ENCODE results near the gene AP1AR. TPM values are rescaled to one million over a fixed set of nuclear protein-coding genes. Genes with fewer than 3 reads are reported as not detected.

The AP1AR gene, protein sequence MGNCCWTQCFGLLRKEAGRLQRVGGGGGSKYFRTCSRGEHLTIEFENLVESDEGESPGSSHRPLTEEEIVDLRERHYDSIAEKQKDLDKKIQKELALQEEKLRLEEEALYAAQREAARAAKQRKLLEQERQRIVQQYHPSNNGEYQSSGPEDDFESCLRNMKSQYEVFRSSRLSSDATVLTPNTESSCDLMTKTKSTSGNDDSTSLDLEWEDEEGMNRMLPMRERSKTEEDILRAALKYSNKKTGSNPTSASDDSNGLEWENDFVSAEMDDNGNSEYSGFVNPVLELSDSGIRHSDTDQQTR
- total RNA-seq = 10 to 100 TPM in 2 of 6 donors, 1 to 10 TPM in 4; 5.5 to 11.4 (median 8.9) TPM
- 1 to 10 TPM; 4.5 to 7.3 TPM for polyA plus RNA-seq

DNA sequence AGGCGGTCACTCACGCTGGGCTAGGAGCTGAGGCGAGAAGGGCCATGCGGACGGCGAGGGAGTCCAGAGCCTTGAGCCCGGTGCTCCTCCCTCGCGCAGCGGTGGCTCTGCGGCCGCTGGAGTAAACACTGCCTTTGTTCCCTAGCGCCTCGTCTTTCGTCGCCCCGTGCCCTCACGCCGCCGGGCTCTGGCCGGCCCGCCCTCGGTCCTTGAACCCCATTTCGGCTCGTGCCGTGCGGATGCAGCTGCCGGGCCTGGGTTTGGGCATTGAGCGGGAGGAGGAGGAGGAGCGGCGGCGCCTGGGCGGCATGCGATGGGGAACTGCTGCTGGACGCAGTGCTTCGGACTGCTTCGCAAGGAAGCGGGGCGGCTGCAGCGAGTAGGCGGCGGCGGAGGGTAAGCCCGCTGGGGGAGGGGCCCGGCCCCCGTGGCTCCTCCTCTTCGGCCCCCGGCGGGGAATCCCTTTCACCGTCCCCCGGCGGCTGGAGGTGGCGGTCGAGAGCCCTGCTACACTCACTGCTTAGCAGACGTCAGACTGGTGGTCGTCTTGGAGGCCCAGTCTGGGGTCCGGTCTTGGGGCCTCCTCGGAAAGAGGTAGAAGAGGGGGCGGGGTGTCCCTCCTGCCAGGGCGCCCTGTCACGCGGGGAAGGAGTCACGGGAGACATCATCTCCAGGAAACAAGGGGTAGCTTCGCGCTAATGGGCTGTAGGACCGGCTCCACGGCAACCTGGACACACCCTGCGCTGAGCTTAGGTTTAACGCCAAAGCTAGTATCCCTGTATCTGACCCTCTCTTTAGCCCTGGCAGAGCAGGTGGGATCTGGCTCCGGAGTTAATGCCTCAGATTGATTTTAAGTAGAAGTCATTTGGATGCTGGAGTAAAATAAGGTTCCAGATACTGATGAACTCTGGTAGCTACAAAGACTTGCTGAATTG lies at the start of gene AP1AR:
AP1AR (plus strand) TSS at position 9 of the 935 bp plus-strand sequence; CDS start at position 314, 305 bp downstream.
- 0% methylated on average over 49 to 70 of the region's 70 CpGs for WGBS, 2 donors
- no peaks in the 10 kb centered on the region for H3K27me3 ChIP-seq
- intact Hi-C loops (cut with DNase I) = loop anchor here in 1 of 3 donors (10.0 kb wide), 1 partner anchor 127 kb away; no protein-coding TSS in a partner anchor
- ATAC-seq (peak; percentile 69 to 87 (median 76)), DNase-seq (peak; percentile 72 to 91 (median 81)), FAIRE-seq (no peak)
- peak within 1 kb of the TSS; percentile 92 to 97 (median 96) for H3K27ac ChIP-seq
- H3K4me1 ChIP-seq = peaks cover 0 to 16% (median 0%) of the 10 kb centered on the region in 3 donors
- H3K9me3 ChIP-seq = no peaks in the 10 kb centered on the region
- no peaks in the 10 kb centered on the region for H3K36me3 ChIP-seq
- TF ChIP-seq, protein P1, sequence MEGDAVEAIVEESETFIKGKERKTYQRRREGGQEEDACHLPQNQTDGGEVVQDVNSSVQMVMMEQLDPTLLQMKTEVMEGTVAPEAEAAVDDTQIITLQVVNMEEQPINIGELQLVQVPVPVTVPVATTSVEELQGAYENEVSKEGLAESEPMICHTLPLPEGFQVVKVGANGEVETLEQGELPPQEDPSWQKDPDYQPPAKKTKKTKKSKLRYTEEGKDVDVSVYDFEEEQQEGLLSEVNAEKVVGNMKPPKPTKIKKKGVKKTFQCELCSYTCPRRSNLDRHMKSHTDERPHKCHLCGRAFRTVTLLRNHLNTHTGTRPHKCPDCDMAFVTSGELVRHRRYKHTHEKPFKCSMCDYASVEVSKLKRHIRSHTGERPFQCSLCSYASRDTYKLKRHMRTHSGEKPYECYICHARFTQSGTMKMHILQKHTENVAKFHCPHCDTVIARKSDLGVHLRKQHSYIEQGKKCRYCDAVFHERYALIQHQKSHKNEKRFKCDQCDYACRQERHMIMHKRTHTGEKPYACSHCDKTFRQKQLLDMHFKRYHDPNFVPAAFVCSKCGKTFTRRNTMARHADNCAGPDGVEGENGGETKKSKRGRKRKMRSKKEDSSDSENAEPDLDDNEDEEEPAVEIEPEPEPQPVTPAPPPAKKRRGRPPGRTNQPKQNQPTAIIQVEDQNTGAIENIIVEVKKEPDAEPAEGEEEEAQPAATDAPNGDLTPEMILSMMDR (IDR thresholded peaks at IDR 0.05) = peak in 1 of 4 donors; percentile 7
- H3K4me3 ChIP-seq = peak within 1 kb of the TSS; percentile 89 to 97 (median 96)

DNA sequence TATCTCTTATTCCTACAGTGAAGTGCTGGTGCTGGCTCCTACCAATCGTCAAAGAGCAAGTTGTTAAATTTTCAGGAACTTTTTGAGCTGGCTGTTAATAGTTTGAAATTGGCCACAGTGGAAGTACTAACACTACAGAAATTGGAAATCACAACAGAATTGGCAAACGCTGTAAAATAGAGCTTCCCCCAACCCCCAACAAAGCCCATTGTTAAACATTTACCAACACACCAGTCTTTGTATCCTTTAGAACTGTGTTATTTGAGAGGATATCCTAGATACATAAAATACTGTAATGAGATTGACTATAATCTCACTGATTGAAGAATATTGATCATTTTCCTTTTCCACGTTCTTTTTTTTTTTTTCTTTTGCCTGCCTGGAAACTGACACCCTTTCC lies 49.0 kb upstream of the AP1AR start:
- no peaks in the 10 kb centered on the region for H3K9me3 ChIP-seq
- H3K4me3 ChIP-seq = no peak overlapping the region
- WGBS, 2 donors = 50 to 60% methylated on average over 3 of the region's 3 CpGs
- ATAC-seq (no peak), FAIRE-seq (no peak), DNase-seq (no peak)
- TF ChIP-seq, protein P1 (IDR thresholded peaks at IDR 0.05) = no peak
- no peaks in the 10 kb centered on the region for H3K36me3 ChIP-seq
- intact Hi-C loops (cut with DNase I) = no loop called here
- H3K27me3 ChIP-seq = no peaks in the 10 kb centered on the region
- no peak overlapping the region for H3K27ac ChIP-seq
- H3K4me1 ChIP-seq = no peaks in the 10 kb centered on the region

DNA sequence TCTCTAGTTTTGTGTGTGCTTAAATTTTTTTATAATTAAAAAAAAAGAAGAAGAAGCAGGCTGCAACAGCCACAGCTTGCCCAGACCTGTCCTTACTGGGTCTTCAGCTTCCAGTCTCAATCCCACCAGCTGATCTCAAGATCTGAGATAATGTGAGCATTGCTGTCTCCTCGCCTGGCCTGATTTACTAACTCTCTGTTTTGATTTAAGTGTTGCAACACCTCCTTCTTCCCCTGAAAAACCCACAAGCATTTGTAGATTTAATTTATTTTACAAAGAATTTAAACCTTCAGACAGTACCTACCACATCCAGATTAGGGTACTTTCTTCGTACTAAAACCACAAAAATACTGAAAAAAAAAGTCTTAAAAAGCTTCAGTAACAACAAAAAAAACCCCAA lies 48.3 kb upstream of the AP1AR start:
- Histone ChIP-seq H3K4me3 (no peak overlapping the region), H3K9me3 (no peaks in the 10 kb centered on the region), H3K27me3 (no peaks in the 10 kb centered on the region), H3K27ac (no peak overlapping the region), H3K4me1 (no peaks in the 10 kb centered on the region), H3K36me3 (no peaks in the 10 kb centered on the region)
- 88 to 93% methylated on average over 2 of the region's 2 CpGs for WGBS, 2 donors
- no peak for FAIRE-seq
- no peak for DNase-seq
- TF ChIP-seq, protein P1 (IDR thresholded peaks at IDR 0.05) = no peak
- ATAC-seq = no peak
- intact Hi-C loops (cut with DNase I) = no loop called here

DNA sequence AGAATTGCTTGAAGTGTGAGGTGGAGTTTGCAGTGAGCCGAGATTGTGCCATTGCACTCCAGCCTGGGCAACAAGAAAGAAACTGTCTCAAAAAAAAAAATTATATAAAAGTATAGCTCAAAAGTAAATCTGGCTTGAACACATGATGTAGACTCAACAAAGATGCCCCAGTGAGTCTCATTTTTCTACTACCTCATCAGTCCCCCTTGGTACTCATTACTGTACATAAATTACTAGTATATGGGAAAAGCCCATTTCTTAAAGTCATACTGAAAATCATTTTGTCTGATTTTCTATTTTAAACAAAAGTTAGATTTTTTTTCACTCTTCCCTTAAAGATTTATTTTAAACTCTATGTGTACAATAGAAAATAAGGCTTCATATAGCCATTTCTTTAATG lies 47.1 kb upstream of the AP1AR start:
- Histone ChIP-seq H3K9me3 (no peaks in the 10 kb centered on the region), H3K27ac (no peak overlapping the region), H3K4me1 (no peaks in the 10 kb centered on the region), H3K4me3 (no peak overlapping the region), H3K36me3 (no peaks in the 10 kb centered on the region), H3K27me3 (no peaks in the 10 kb centered on the region)
- TF ChIP-seq, protein P1 (IDR thresholded peaks at IDR 0.05) = no peak
- no peak for DNase-seq
- no peak for FAIRE-seq
- intact Hi-C loops (cut with DNase I) = no loop called here
- no peak for ATAC-seq
- WGBS, 2 donors = 98 to 100% methylated on average over 1 of the region's 1 CpG

Measured in pancreas (tissue), 10 donors.